ENCODE data around the gene ANKS3.

ANKS3 gene

GRCh38 chr16:4728676-4729075, 5.4 kb downstream of the ANKS3 start:
- in situ Hi-C loops (cut with MboI; ENCODE audit: low sequenced_read_pairs, unreplicated experiment), result no loop called here
- no peak for TF ChIP-seq CTCF (IDR thresholded peaks at IDR 0.05; ENCODE audit: borderline replicate concordance, control extremely low read depth, extremely low read depth, insufficient read depth, missing control alignments)
- no peak for DNase-seq (ENCODE audit: low spot score)

- in situ Hi-C loops (cut with MboI; ENCODE audit: low sequenced_read_pairs, unreplicated experiment), result no loop called here
- TF ChIP-seq CTCF (IDR thresholded peaks at IDR 0.05; ENCODE audit: borderline replicate concordance, control extremely low read depth, extremely low read depth, insufficient read depth, missing control alignments), result no peak
- no peak for DNase-seq (ENCODE audit: low spot score)
Observed at GRCh38 chr16:4726616-4727015, 7.5 kb downstream of the ANKS3 start.

GRCh38 chr16:4724661-4725270, 9.3 kb downstream of the ANKS3 start:
- no peak for DNase-seq (ENCODE audit: low spot score)
- in situ Hi-C loops (cut with MboI; ENCODE audit: low sequenced_read_pairs, unreplicated experiment), result no loop called here
- TF ChIP-seq CTCF (IDR thresholded peaks at IDR 0.05; ENCODE audit: borderline replicate concordance, control extremely low read depth, extremely low read depth, insufficient read depth, missing control alignments), result no peak

- no peak for DNase-seq (ENCODE audit: low spot score)
- in situ Hi-C loops (cut with MboI; ENCODE audit: low sequenced_read_pairs, unreplicated experiment), result no loop called here
- TF ChIP-seq CTCF (IDR thresholded peaks at IDR 0.05; ENCODE audit: borderline replicate concordance, control extremely low read depth, extremely low read depth, insufficient read depth, missing control alignments), result no peak
Observed at GRCh38 chr16:4723071-4723767, 10.9 kb downstream of the ANKS3 start.

GRCh38 chr16:4718466-4718865, 15.6 kb downstream of the ANKS3 start:
- TF ChIP-seq CTCF (IDR thresholded peaks at IDR 0.05; ENCODE audit: borderline replicate concordance, control extremely low read depth, extremely low read depth, insufficient read depth, missing control alignments), result no peak
- DNase-seq (ENCODE audit: low spot score), result no peak
- in situ Hi-C loops (cut with MboI; ENCODE audit: low sequenced_read_pairs, unreplicated experiment), result no loop called here

- in situ Hi-C loops (cut with MboI; ENCODE audit: low sequenced_read_pairs, unreplicated experiment), result no loop called here
- DNase-seq (ENCODE audit: low spot score), result no peak
- no peak for TF ChIP-seq CTCF (IDR thresholded peaks at IDR 0.05; ENCODE audit: borderline replicate concordance, control extremely low read depth, extremely low read depth, insufficient read depth, missing control alignments)
Observed at GRCh38 chr16:4714996-4715395, 19.1 kb downstream of the ANKS3 start.

All from GM13976 (cell line).